GM23338 (cell line): ENCODE results near the gene STPG4.
"Not testable (repeated sequence)": the region's sequence is repeated elsewhere in the genome, so short reads cannot be mapped to it uniquely, and the experiment has no call there.

Experiments used
- CREB1 ChIP-seq: fragments of 250-450 bp; sonication (Bioruptor Pico); IDR thresholded peaks from 2 replicates; pipeline ENCODE4 v1.5.0; 2020; ENCODE audit warnings: low read depth, mild to moderate bottlenecking, moderate library complexity
- ETS1 ChIP-seq: IDR thresholded peaks from 2 replicates; pipeline ENCODE4 v1.6.1; 2016; ENCODE audit warnings: antibody characterized with exemption
- EZH2 ChIP-seq: fragments of 200-600 bp; sonication (generic); IDR thresholded peaks from one replicate; pipeline ENCODE4 v1.8.0; 2017; ENCODE audit warnings: antibody characterized with exemption, mild to moderate bottlenecking, low read depth; ENCODE audit not compliant: unreplicated experiment
- POLR2AphosphoS5 ChIP-seq: IDR thresholded peaks from 2 replicates; pipeline ENCODE4 v1.6.1; 2016; ENCODE audit warnings: antibody characterized with exemption, low read depth
- REST ChIP-seq: IDR thresholded peaks from one replicate; pipeline ENCODE4 v1.6.1; 2018; ENCODE audit warnings: antibody characterized with exemption; ENCODE audit not compliant: unreplicated experiment
- TF ChIP-seq, protein P1 (sequence below), 2 experiments: fragments of 200-600 bp in 1 of 2; sonication (generic) in 1 of 2; conservative IDR thresholded peaks; 2 replicates each; pipeline versions ENCODE4 v1.5.1 to v1.6.1; 2016 to 2017; ENCODE audit warnings: antibody characterized with exemption in 2 of 2, low read depth in 2 of 2, mild to moderate bottlenecking in 2 of 2, moderate library complexity in 1 of 2

GRCh38 chr2:47120424-47120823, 34.7 kb downstream of the STPG4 start:
- TF ChIP-seq CREB1 (CRISPR knock-in tag); POLR2AphosphoS5; EZH2; REST; ETS1: not testable (repeated sequence)
- TF ChIP-seq, protein P1, sequence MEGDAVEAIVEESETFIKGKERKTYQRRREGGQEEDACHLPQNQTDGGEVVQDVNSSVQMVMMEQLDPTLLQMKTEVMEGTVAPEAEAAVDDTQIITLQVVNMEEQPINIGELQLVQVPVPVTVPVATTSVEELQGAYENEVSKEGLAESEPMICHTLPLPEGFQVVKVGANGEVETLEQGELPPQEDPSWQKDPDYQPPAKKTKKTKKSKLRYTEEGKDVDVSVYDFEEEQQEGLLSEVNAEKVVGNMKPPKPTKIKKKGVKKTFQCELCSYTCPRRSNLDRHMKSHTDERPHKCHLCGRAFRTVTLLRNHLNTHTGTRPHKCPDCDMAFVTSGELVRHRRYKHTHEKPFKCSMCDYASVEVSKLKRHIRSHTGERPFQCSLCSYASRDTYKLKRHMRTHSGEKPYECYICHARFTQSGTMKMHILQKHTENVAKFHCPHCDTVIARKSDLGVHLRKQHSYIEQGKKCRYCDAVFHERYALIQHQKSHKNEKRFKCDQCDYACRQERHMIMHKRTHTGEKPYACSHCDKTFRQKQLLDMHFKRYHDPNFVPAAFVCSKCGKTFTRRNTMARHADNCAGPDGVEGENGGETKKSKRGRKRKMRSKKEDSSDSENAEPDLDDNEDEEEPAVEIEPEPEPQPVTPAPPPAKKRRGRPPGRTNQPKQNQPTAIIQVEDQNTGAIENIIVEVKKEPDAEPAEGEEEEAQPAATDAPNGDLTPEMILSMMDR (conservative IDR thresholded peaks at IDR 0.05; ENCODE audit: low read depth in 2 of 2), result not testable (repeated sequence)
